MM.1S (cell line): ENCODE measurements around the gene CFAP54.

Experiments used
- EZH2 ChIP-seq: fragments of 300-600 bp; sonication (generic); optimal IDR thresholded peaks from 2 replicates; pipeline ENCODE3; 2017; ENCODE audit warnings: low read depth, mild to moderate bottlenecking, antibody characterized with exemption, low read length, mixed read lengths
- TF ChIP-seq, protein P1 (sequence below): fragments of 300-600 bp; sonication (generic); IDR thresholded peaks from 2 replicates; pipeline ENCODE4 v1.5.1; 2016; ENCODE audit warnings: antibody characterized with exemption, low read length, mixed read lengths

- TF ChIP-seq, protein P1, sequence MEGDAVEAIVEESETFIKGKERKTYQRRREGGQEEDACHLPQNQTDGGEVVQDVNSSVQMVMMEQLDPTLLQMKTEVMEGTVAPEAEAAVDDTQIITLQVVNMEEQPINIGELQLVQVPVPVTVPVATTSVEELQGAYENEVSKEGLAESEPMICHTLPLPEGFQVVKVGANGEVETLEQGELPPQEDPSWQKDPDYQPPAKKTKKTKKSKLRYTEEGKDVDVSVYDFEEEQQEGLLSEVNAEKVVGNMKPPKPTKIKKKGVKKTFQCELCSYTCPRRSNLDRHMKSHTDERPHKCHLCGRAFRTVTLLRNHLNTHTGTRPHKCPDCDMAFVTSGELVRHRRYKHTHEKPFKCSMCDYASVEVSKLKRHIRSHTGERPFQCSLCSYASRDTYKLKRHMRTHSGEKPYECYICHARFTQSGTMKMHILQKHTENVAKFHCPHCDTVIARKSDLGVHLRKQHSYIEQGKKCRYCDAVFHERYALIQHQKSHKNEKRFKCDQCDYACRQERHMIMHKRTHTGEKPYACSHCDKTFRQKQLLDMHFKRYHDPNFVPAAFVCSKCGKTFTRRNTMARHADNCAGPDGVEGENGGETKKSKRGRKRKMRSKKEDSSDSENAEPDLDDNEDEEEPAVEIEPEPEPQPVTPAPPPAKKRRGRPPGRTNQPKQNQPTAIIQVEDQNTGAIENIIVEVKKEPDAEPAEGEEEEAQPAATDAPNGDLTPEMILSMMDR, result no peak
- no peak for TF ChIP-seq EZH2
Measured at GRCh38 chr12:96448300-96448699, 41.1 kb upstream of the CFAP54 start.
